Germinal center (tissue), 1 donor: Measurements from ENCODE around the gene BCDIN3D.
A peak's percentile ranks its signal among the peaks of the same experiment; 100 is the strongest.
"Not testable (repeated sequence)": the region's sequence is repeated elsewhere in the genome, so short reads cannot be mapped to it uniquely, and the experiment has no call there.

Source experiments
- DNase-seq: peaks from one replicate; pipeline ENCODE4 v3.0.0; 2012; ENCODE audit warnings: mixed read lengths, low spot score

Gene BCDIN3D

DNA sequence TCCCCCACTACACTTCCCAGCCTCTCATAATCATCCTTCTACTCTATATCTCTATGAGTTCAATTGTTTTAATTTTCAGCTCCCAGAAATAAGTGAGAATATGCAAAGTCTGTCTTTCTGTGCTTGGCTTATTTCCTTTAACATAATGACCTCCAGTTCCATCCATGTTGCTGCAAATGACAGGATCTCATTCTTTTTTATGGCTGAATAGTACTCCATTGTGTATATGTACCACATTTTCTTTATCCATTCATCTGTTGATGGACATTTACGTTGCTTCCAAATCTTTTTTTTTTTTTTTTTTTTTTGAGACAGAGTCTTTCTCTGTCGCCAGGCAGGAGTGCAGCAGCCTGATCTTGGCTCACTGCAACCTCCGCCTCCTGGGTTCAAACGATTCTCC is 13.0 kb upstream of the BCDIN3D start:
- DNase-seq: not testable (repeated sequence)

GRCh38 chr12:49854976-49855375 is 12.1 kb upstream of the BCDIN3D start:
- DNase-seq: no peak

GRCh38 chr12:49853671-49854070 is 10.8 kb upstream of the BCDIN3D start:
- DNase-seq: no peak

GRCh38 chr12:49847161-49847560 is 4.3 kb upstream of the BCDIN3D start:
- no peak for DNase-seq

GRCh38 chr12:49846032-49846431 is 3.1 kb upstream of the BCDIN3D start:
- no peak for DNase-seq

GRCh38 chr12:49843876-49844437 is 1.1 kb upstream of the BCDIN3D start:
- no peak for DNase-seq

DNA sequence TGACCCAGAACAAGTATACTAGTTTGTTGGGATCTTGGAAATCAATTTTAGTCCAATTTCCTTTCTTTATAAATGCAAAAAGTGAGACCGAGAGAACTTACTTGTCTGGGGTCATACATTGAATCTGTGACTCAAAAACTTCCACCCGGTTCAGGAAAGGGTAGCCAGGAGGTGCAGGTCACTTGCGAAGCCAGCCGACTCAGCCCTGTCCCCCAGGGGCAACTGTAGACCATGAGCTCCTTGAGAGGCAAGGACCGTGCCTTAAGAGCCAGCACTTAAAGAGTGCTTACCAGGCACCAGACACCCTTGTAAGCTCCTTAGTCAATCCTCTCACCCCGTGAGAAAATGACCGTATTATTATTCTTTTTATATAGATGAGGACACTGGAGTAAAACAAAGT is 505 bp upstream of the BCDIN3D start:
- no peak for DNase-seq

- DNase-seq: peak; percentile 45
These were observed 3.8 kb downstream of the BCDIN3D start for GRCh38 chr12:49838973-49839633.

DNA sequence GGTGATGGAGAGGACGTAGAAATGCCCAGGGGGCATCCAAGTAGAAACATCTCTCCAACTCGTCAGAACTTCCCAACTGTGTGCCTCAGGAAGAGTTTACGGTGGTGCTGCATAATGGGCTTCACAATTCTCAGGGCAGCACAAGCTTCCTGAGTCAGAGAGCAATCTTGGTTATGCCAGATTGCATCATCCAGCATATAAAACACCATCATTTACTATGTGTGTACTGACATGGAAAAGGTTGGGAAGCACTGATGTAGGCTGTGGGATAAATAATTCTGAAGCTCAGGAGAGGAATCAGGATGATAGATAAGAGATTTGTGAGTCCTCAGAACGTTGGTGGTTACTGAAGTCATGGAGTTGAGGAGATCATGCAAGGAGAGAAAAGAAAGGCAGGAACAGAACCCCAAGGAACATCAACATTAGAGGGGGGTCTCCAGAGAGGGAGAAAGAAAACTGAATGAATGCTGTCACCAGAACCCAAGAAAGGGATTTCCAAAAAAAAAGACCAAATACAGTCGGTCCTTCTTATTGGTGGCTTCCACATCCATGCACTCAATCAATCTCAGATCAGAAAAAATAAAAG is 10.0 kb downstream of the BCDIN3D start:
- no peak for DNase-seq

GRCh38 chr12:49831717-49832116 is 11.2 kb downstream of the BCDIN3D start:
- DNase-seq: no peak

- peak; percentile 99 for DNase-seq
These were observed 14.5 kb downstream of the BCDIN3D start, which contains the start of gene NCKAP5L for GRCh38 chr12:49828133-49829091. Gene NCKAP5L (minus strand): TSS chr12:49828413. CDS start chr12:49804044, 24,369 bp downstream.

GRCh38 chr12:49827401-49828099 is 15.4 kb downstream of the BCDIN3D start:
- peak; percentile 61 for DNase-seq

GRCh38 chr12:49827051-49827400 is 15.9 kb downstream of the BCDIN3D start:
- no peak for DNase-seq

- DNase-seq: no peak
These were observed 16.9 kb downstream of the BCDIN3D start for GRCh38 chr12:49825971-49826421.

- no peak for DNase-seq
These were observed 17.4 kb downstream of the BCDIN3D start for GRCh38 chr12:49825360-49825970.

DNA sequence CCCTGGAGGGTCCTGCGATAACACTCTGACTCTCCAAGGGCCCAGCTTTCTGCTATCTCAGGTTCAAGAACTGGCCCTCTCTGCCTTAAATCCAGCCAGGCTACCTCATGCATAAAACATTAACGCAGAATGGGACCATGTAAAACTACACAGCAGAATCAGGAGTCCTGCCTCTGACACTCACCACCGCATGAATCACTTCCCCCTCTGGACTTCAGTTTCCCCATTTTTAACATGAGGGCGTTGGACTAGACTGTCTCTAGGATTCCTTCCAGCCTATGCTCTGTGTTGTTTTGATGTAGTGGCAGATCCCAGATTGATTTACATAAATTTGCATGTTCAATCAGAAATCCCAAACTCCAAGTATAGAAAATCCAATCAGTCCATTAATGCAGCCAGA is 18.0 kb downstream of the BCDIN3D start:
- no peak for DNase-seq

DNA sequence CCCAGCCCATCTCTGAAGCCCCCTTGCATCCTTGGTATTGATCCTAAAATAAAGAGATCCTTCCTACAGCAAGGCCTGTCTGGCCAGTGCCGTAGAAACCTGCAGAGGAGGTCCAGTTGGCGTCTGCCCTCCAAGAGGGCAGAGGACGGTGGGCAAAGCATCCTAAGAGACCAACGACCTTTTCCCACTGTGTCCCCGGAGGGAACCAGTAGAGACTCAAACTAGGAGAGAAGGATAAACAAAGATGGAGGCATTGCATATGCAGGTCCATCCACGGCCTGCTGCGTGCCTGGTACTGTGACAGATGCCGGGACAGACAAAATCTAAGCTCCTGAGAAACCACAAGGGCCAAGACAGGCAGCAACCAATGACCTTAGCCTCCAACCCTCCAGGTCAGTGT is 18.5 kb downstream of the BCDIN3D start:
- no peak for DNase-seq

- no peak for DNase-seq
These were observed 19.0 kb downstream of the BCDIN3D start for GRCh38 chr12:49823951-49824350.

GRCh38 chr12:49823350-49823749 is 19.6 kb downstream of the BCDIN3D start:
- DNase-seq: no peak

GRCh38 chr12:49821373-49822287 is 21.3 kb downstream of the BCDIN3D start:
- no peak for DNase-seq
